ENCODE data around the gene ROCK2.

Gene ROCK2

GRCh38 chr2:11224887-11225286 lies 119.5 kb downstream of the ROCK2 start:
- FAIRE-seq = no peak

- no peak for FAIRE-seq
Measured at GRCh38 chr2:11222845-11223244, 121.6 kb downstream of the ROCK2 start.

- no peak for FAIRE-seq
Measured at GRCh38 chr2:11220445-11220844, 124.0 kb downstream of the ROCK2 start.

GRCh38 chr2:11215407-11215806 lies 129.0 kb downstream of the ROCK2 start:
- no peak for FAIRE-seq

GRCh38 chr2:11214770-11215169 lies 129.7 kb downstream of the ROCK2 start:
- FAIRE-seq = no peak

GRCh38 chr2:11213975-11214374 lies 130.5 kb downstream of the ROCK2 start:
- no peak for FAIRE-seq

- no peak for FAIRE-seq
Measured at GRCh38 chr2:11213090-11213638, 131.3 kb downstream of the ROCK2 start.

GRCh38 chr2:11212645-11213044 lies 131.8 kb downstream of the ROCK2 start:
- FAIRE-seq = no peak

- peak; percentile 88 for FAIRE-seq
Measured at GRCh38 chr2:11208083-11208482, 136.4 kb downstream of the ROCK2 start.

GRCh38 chr2:11203480-11203879 lies 141.0 kb downstream of the ROCK2 start:
- FAIRE-seq = no peak

- FAIRE-seq = no peak
Measured at GRCh38 chr2:11201969-11202368, 142.5 kb downstream of the ROCK2 start.

- FAIRE-seq = no peak
Measured at GRCh38 chr2:11200651-11201050, 143.8 kb downstream of the ROCK2 start.

- FAIRE-seq = no peak
Measured at GRCh38 chr2:11196246-11196645, 148.2 kb downstream of the ROCK2 start.

- FAIRE-seq = no peak
Measured at GRCh38 chr2:11187731-11188130, 156.7 kb downstream of the ROCK2 start.

- no peak for FAIRE-seq
Measured at GRCh38 chr2:11187083-11187619, 157.3 kb downstream of the ROCK2 start.

GRCh38 chr2:11186145-11186544 lies 158.3 kb downstream of the ROCK2 start:
- FAIRE-seq = no peak

GRCh38 chr2:11182951-11183350 lies 161.5 kb downstream of the ROCK2 start:
- FAIRE-seq = no peak

GRCh38 chr2:11180653-11181052 lies 163.8 kb downstream of the ROCK2 start:
- no peak for FAIRE-seq

GRCh38 chr2:11179899-11180298 lies 164.5 kb downstream of the ROCK2 start:
- no peak for FAIRE-seq

GRCh38 chr2:11179196-11179595 lies 165.2 kb downstream of the ROCK2 start:
- FAIRE-seq = no peak

GRCh38 chr2:11177871-11178690 lies 166.4 kb downstream of the ROCK2 start:
- no peak for FAIRE-seq

- FAIRE-seq = no peak
Measured at GRCh38 chr2:11175293-11175795, 169.1 kb downstream of the ROCK2 start.

- FAIRE-seq = no peak
Measured at GRCh38 chr2:11174222-11174621, 170.2 kb downstream of the ROCK2 start.

GRCh38 chr2:11169333-11169732 lies 175.1 kb downstream of the ROCK2 start:
- no peak for FAIRE-seq

Data from TTC549 (cell line).